IMR-90 (cell line): ENCODE data around the gene KRT83. TPM values are rescaled to one million over a fixed set of nuclear protein-coding genes. Genes with fewer than 3 reads are reported as not detected.

Source experiments
- ATAC-seq: fragments of 200-7000 bp; cut with Tn5 transposase; 2 replicates; pipeline ENCODE4 v1.9.1; 2020; ENCODE audit warnings: low read depth, mild to moderate bottlenecking, moderate library complexity
- BruUV-seq: library from RNA; stranded (reverse); fragments of 400-500 nt; replicated peaks from 2 replicates; lab custom pipeline; 2021; lab: Mats Ljungman, UMichigan
- CTCF ChIA-PET: fragments of 300-600 bp; formaldehyde crosslinking; extraction: SDS; loops from one replicate; lab custom pipeline; 2021; ENCODE audit warnings: antibody characterized with exemption; lab: Yijun Ruan, JAX
- POLR2A ChIA-PET: fragments of 300-600 bp; sonication (Branson Sonifier 250); formaldehyde crosslinking; loops from one replicate; lab custom pipeline; 2022; ENCODE audit warnings: antibody characterized with exemption; ENCODE audit not compliant: unreplicated experiment; lab: Charles Lee
- DNase-seq: peaks from one replicate; pipeline ENCODE4 v3.0.0; 2013
- H2AFZ ChIP-seq: replicated peaks from 2 replicates; pipeline ENCODE3; 2013; ENCODE audit warnings: low read length, mild to moderate bottlenecking; ENCODE audit not compliant: poor library complexity
- H2AK5ac ChIP-seq: 2 replicates; pipeline ENCODE4 v1.6.1; 2013; ENCODE audit warnings: low read depth, low read length, inconsistent platforms
- H2AK9ac ChIP-seq: replicated peaks from 2 replicates; pipeline ENCODE3; 2013; ENCODE audit warnings: mild to moderate bottlenecking, low read depth, low read length, moderate library complexity; ENCODE audit not compliant: poor library complexity
- H2BK120ac ChIP-seq: 2 replicates; pipeline ENCODE4 v1.6.1; 2013; ENCODE audit warnings: low read depth, low read length, inconsistent platforms
- H2BK15ac ChIP-seq: 3 replicates; pipeline ENCODE4 v1.6.1; 2013; ENCODE audit warnings: low read depth, low read length, inconsistent platforms
- H2BK20ac ChIP-seq: 2 replicates; pipeline ENCODE4 v1.6.1; 2013; ENCODE audit warnings: low read depth, mild to moderate bottlenecking, inconsistent platforms, low read length, moderate library complexity
- H2BK5ac ChIP-seq: 2 replicates; pipeline ENCODE4 v1.6.1; 2013; ENCODE audit warnings: mild to moderate bottlenecking, low read depth, low read length, inconsistent platforms; ENCODE audit not compliant: poor library complexity, severe bottlenecking
- H3K14ac ChIP-seq: replicated peaks from 2 replicates; pipeline ENCODE4 v1.6.1; 2013; ENCODE audit warnings: low read depth, low read length, inconsistent platforms
- H3K18ac ChIP-seq: 2 replicates; pipeline ENCODE4 v1.6.1; 2013; ENCODE audit warnings: low read depth, low read length, control low read depth
- H3K23ac ChIP-seq: 2 replicates; pipeline ENCODE4 v1.6.1; 2013; ENCODE audit warnings: low read depth, low read length, inconsistent platforms
- H3K27ac ChIP-seq: 2 replicates; pipeline ENCODE4 v1.5.1; 2013; ENCODE audit warnings: mild to moderate bottlenecking, control low read depth, low read length; ENCODE audit not compliant: insufficient read depth
- H3K27me3 ChIP-seq: 2 replicates; pipeline ENCODE4 v1.6.1; 2013; ENCODE audit warnings: low read length; ENCODE audit not compliant: control insufficient read depth, insufficient read depth
- H3K36me3 ChIP-seq: 2 replicates; pipeline ENCODE4 v1.6.1; 2013; ENCODE audit warnings: low read length, mixed read lengths; ENCODE audit not compliant: control insufficient read depth, insufficient read depth
- H3K4ac ChIP-seq: 2 replicates; pipeline ENCODE4 v1.6.1; 2013; ENCODE audit warnings: low read depth, low read length, inconsistent platforms
- H3K4me1 ChIP-seq: 2 replicates; pipeline ENCODE4 v1.6.1; 2013; ENCODE audit warnings: low read length, mixed read lengths; ENCODE audit not compliant: control insufficient read depth, insufficient read depth
- H3K4me2 ChIP-seq: 2 replicates; pipeline ENCODE4 v1.6.1; 2013; ENCODE audit warnings: low read depth, mild to moderate bottlenecking, control low read depth, low read length, moderate library complexity
- H3K4me3 ChIP-seq: 2 replicates; pipeline ENCODE4 v1.5.1; 2013; ENCODE audit warnings: low read depth, mild to moderate bottlenecking, control low read depth, low read length, moderate library complexity; ENCODE audit not compliant: insufficient read depth
- H3K56ac ChIP-seq: 2 replicates; pipeline ENCODE4 v1.6.1; 2013; ENCODE audit warnings: low read length, inconsistent platforms; ENCODE audit not compliant: insufficient read depth; ENCODE audit errors: extremely low read depth
- H3K79me1 ChIP-seq, 2 experiments: 2 replicates each; pipeline ENCODE4 v1.6.1; 2013; ENCODE audit warnings: low read length in 2 of 2, inconsistent platforms in 1 of 2, low read depth in 1 of 2
- H3K9ac ChIP-seq: 2 replicates; pipeline ENCODE4 v1.6.1; 2013; ENCODE audit warnings: low read depth, low read length, control low read depth
- H3K9me1 ChIP-seq: 2 replicates; pipeline ENCODE4 v1.6.1; 2013; ENCODE audit warnings: low read length, inconsistent platforms; ENCODE audit not compliant: insufficient read depth
- H3K9me3 ChIP-seq: 2 replicates; pipeline ENCODE4 v1.6.1; 2013; ENCODE audit warnings: low read length; ENCODE audit not compliant: control insufficient read depth, insufficient read depth
- H4K20me1 ChIP-seq: 2 replicates; pipeline ENCODE4 v1.6.1; 2013; ENCODE audit warnings: low read length, inconsistent platforms; ENCODE audit not compliant: insufficient read depth
- H4K5ac ChIP-seq: 2 replicates; pipeline ENCODE4 v1.6.1; 2013; ENCODE audit warnings: mild to moderate bottlenecking, low read depth, low read length, control low read depth
- H4K8ac ChIP-seq, 2 experiments: 2 replicates each; pipeline ENCODE4 v1.6.1; 2013; ENCODE audit warnings: low read depth in 2 of 2, low read length in 2 of 2, control low read depth in 1 of 2, inconsistent platforms in 1 of 2
- H4K91ac ChIP-seq: 2 replicates; pipeline ENCODE4 v1.6.1; 2013; ENCODE audit warnings: low read depth, low read length, inconsistent platforms; ENCODE audit not compliant: insufficient read depth
- CTCF ChIP-seq: conservative IDR thresholded peaks from 2 replicates; pipeline ENCODE4 v1.5.1; 2012; ENCODE audit warnings: mild to moderate bottlenecking, low read depth, low read length, improper control_type of control experiment
- WGBS, 2 experiments: methylation state at CpG; one replicate each; pipeline versions ENCODE4 v1.1.5 to v1.1.7; 2013; ENCODE audit warnings: missing lambda C conversion rate in 2 of 2; ENCODE audit not compliant: insufficient read length in 1 of 2; ENCODE audit errors: extremely low coverage in 2 of 2; 5-methylcytosine and 5-hydroxymethylcytosine counted together
- dilution Hi-C: fragments of 300-500 bp; cut with HindIII; formaldehyde crosslinking; loops from one replicate; pipeline ENCODE4 v1.14.3; 2018; ENCODE audit warnings: low sequenced_read_pairs; ENCODE audit not compliant: unreplicated experiment
- in situ Hi-C: fragments of 300-500 bp; cut with MboI; formaldehyde crosslinking; loops from 3 replicates; pipeline ENCODE4 v1.14.3; 2019; ENCODE audit warnings: low sequenced_read_pairs, inconsistent platforms, mixed read lengths
- intact Hi-C: fragments of 100-400 bp; cut with micrococcal nuclease; formaldehyde crosslinking; loops from 2 replicates; pipeline ENCODE4 v1.10.0; 2022
- polyA plus RNA-seq, 3 experiments: library from polyadenylated mRNA; depleted of rRNA; stranded (reverse); fragments of >200 nt; gene quantifications; 2 replicates each; pipeline ENCODE4 v1.2.3, GENCODE V29; 2012; ENCODE audit warnings: low replicate concordance in 1 of 3
- total RNA-seq: library from RNA; depleted of rRNA; stranded (reverse); fragments of >200 nt; gene quantifications from 2 replicates; pipeline ENCODE4 v1.2.3, GENCODE V29; 2012

KRT83 gene
- total and polyA plus RNA-seq, 2 of the 4 experiments (the other 2 are of a cell fraction): not detected

DNA sequence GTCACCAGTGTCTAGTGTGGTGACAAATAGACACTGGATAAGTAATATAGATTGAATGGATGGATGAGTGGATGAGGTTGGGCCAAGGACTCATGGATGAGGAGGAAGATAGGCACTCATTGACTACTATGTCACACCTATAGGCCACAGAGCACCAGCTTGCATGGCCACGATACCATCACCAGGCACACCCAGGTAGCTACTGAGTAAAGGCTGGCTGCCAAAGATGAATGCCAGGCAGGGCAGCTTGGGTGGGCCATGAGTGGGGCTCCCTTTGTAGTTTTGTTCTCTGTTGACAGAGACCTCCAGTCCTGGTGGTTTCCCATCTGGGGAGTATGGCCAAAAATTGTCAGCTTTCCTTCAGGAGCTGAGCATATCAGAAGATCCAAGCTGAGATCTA, 11.2 kb upstream of the KRT83 start:
- ATAC-seq (no peak), DNase-seq (no peak)
- POLR2A ChIA-PET: no interaction called here
- Histone ChIP-seq H3K9me1 (no peaks in the 10 kb centered on the region), H2BK15ac (no peak overlapping the region), H2AK9ac (no peak overlapping the region), H3K79me1 (no peaks in the 10 kb centered on the region), H3K4me1 (no peaks in the 10 kb centered on the region), H3K56ac (no peak overlapping the region), H3K27me3 (peaks cover 39% of the 10 kb centered on the region), H2BK20ac (no peak overlapping the region), H3K23ac (no peak overlapping the region), H3K4ac (no peak overlapping the region), H3K9ac (no peak overlapping the region), H4K5ac (no peak overlapping the region), H3K9me3 (peaks cover 5% of the 10 kb centered on the region; the same call in 1 of the 2 replicates), H4K20me1 (no peaks in the 10 kb centered on the region), H2BK120ac (no peak overlapping the region), H3K36me3 (no peaks in the 10 kb centered on the region), H3K27ac (no peak overlapping the region), H2AK5ac (no peak overlapping the region), H3K18ac (no peak overlapping the region), H3K4me3 (no peak overlapping the region), H4K8ac (no peak overlapping the region), H2AFZ (no peak overlapping the region), H4K91ac (no peak overlapping the region), H3K14ac (no peak overlapping the region), H3K4me2 (no peak overlapping the region), H2BK5ac (no peak overlapping the region)
- dilution Hi-C loops (no loop called here), intact Hi-C loops (no loop called here), in situ Hi-C loops (no loop called here)
- WGBS, 2 experiments: no CpG with 5 or more reads among the region's 1 CpG
- CTCF ChIA-PET: no interaction called here
- no peak for TF ChIP-seq CTCF
- BruUV-seq: no TSS peak
